Left cardiac atrium (tissue), 4 donors: Measurements from ENCODE around the gene SLC22A23. TPM values are rescaled to one million over a fixed set of nuclear protein-coding genes. Genes with fewer than 3 reads are reported as not detected.

Experiments
- ATAC-seq, 2 donors: fragments of 200-7000 bp; cut with Tn5 transposase; one replicate each; pipeline ENCODE4 v1.9.1; 2020; ENCODE audit warnings: mild to moderate bottlenecking in 2 of 2, moderate library complexity in 2 of 2
- DNase-seq: peaks from one replicate; pipeline ENCODE4 v3.0.0-alpha.2; 2020
- intact Hi-C, 2 donors: fragments of 100-400 bp; cut with DNase I; formaldehyde crosslinking; loops; one replicate each; pipeline versions ENCODE4 v1.14.1 to v1.15.1; 2022 to 2023
- total RNA-seq, 2 donors: library from RNA; stranded (reverse); fragmentation: NEBNext Ultra II Directional; extraction: Animal tissue kit (Norgen Biotek cat#: 25700); gene quantifications; one replicate each; pipeline ENCODE4 v1.2.1, GENCODE V29; 2021
- donor health status: DM: no; HTN: yes; CAD: no.
- donor health status: DM: no; HTN: yes; CAD: no; lungs with severe emphysema.
- donor health status: DM: yes; HTN: yes; CAD: no.
- donor health status: Dilated cardiomyopathy.

Gene SLC22A23
- total RNA-seq, 2 donors from 2014 or later: 4.3 to 5.5 TPM

DNA sequence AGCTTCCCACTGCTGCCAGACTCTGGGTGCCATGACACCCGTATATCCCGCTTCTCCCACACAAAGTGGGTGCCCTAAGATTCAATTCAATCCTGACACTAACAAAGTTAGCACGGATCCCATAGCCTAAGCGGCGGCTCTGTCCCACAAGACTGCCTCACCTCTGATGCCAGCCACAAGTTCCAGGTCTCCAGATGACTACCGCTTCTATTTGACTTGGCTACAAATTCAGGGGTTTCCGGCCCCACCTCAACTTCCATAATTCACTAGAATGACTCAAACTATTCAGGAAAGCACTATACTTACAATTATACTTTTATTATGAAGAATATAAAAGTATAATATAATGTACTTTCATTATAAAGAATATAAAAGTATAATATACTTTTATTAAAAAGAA, 24.8 kb upstream of the SLC22A23 start:
- ATAC-seq (no peak), DNase-seq (no peak)
- intact Hi-C loops: no loop called here

DNA sequence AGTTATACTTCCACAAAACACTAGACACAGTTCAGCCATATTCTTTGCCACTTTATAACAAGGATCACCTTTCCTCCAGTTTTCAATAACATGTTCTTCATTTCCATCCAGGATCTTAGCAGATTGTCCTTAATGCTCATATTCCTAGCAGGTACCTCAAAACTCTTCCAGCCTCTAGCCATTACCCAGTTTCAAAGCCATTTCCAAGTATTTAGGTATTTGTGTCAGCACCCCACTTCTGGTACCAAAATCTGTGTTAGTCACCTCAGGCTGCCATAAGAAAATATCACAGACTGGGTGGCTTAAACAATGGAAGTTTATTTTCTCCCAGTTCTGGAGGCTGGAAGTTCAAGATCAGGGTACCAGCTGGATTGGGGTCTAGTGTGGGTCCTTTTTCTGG, 23.2 kb upstream of the SLC22A23 start:
- intact Hi-C loops: no loop called here
- DNase-seq: no peak
- ATAC-seq: no peak

DNA sequence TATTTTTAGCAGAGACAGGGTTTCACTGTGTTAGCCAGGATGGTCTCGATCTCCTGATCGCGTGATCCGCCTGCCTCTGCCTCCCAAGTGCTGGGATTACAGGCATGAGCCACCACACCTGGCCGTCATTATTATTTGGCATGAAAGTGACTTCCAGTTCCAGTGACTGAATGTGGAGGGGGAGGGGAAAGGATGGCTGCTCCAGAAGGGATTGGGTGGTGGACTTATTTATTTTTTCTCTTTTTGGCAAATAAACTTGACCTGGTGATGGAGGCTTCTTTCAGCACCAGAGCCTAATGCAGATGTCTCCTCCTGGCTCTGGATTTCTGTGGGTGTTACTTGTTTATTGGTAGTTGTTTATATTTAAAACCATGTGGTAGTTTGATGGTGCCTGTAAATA, 16.9 kb upstream of the SLC22A23 start:
- intact Hi-C loops: no loop called here
- no peak for DNase-seq
- ATAC-seq: no peak

DNA sequence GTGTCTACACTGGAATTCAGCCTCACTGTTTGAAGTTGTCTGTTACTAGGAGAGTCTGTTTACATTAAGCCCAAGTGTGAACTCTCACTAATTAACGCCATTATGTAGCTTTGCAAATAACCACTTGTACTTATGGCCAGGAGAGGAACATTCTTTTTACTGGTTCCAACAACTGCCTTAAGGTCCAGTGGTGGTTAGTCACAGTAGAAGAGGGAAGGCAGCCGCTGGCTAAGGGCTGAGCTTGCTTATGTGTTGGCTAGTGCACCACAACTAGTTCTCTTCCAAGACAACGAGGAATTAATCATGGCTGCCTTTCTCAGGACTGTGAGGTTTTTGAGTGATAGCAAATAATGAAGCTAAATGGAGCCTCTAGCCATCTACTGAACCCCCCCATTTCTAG, 14.9 kb upstream of the SLC22A23 start:
- ATAC-seq (peak in 1 of 2 donors; percentile 32), DNase-seq (no peak)
- intact Hi-C loops: no loop called here

DNA sequence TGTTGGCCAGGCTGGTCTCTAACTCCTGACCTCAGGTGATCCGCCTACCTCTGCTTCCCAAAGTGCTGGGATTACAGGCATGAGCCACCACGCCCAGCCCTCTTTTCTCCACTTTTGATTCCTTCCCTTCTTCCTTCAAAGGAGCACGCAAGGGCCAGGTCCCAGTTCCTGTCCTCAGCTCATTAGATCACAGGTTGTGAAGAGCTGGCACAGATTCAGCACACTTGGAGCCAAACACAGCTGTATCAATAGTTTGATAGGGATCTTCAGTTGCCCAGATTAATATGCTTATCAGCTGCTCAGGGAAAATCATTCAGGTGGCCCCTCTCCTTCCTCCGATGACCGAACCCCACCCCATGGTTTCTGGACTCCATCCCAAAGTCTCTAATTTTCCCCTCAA, 14.4 kb upstream of the SLC22A23 start:
- no peak for ATAC-seq
- no peak for DNase-seq
- intact Hi-C loops: no loop called here

DNA sequence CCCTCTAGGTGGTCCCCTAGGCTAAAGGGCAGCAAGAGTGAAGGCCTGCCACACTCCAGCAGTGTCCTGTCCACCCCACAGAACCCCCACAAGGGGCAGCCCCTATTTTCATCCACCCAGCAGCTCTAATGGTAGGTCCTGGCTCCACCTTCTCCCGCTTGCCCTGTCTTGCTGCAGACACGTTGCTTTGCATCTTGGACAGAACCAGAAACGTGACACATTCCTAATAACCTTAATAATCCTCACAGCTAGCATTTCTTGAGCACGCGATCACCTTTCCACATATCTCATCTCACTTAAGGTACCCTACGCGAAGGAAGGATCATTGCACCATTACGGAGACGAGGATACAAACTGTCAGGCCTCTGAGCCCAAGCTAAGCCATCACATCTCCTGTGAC, 11.7 kb upstream of the SLC22A23 start:
- intact Hi-C loops: no loop called here
- no peak for DNase-seq
- ATAC-seq: no peak

DNA sequence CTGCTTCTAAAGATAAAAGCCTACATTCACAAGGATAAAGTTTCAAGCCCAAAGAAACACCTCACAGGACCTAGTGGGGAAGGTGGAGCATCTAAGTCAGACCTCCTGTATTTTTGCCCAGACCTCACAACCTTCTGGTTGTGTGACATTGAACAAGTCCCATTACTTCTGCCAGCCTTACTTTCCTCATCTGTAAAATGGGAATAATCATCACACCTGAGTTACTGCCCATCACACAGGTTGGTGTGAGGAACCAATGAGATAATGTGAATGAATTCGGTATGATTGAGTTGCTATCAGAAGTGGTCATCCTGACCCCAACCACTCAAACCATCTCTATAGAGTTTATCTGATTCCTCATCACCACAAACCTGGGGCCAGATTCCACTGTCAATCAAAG, 11.1 kb upstream of the SLC22A23 start:
- DNase-seq: no peak
- intact Hi-C loops: no loop called here
- no peak for ATAC-seq

DNA sequence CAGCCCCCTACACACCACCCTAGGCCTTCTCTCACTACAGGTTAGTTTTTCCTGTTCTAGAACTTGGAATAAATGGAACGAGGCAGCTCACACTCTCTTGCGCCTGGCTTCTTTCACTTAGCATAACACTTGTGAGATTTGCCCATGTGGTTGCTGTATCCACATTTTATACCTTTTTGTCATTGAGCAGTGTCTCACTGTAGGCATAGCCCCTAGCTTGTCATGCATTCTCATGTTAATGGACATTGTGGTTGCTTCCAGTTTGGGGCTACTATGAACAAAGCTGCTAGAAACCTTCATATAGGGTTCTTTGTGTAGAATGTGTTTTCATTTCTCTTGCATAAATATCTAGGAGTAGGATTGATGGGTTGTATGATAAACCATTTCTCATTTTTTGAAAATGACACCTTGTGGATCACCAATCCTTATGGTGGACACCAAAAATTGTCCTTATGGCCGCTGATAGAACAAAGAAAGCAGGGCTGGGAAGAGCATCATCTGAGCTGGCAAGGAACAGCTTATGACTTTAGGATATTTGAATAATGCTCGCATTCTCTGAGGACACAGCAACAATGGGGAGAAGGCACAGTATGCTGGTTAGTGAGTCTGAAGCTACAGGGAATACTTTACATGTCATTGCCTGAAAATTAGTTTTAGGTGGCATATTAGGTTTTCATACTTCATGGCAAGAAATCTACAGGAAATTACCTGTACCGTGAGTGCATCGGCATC, 9.8 kb upstream of the SLC22A23 start:
- ATAC-seq (no peak), DNase-seq (no peak)
- intact Hi-C loops: no loop called here

DNA sequence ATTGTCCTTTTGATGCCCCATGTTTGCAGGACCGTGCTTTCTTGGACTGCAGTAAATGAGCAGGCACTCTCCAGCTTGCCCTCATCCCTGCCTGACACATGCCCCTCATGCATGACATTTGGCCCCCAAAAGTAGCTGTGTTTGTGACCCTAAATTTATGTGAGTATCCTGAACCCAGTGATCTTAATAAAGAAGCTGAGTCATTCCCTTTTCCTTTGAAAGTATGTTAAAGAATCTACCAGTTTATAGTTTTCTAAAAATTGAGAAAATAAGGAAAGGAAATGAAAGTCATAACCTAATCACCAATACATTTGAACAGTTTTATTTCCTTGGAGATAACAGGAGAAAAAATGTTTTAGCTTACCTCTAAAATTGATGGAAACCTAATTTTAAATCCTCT, 3.4 kb upstream of the SLC22A23 start:
- no peak for DNase-seq
- no peak for ATAC-seq
- intact Hi-C loops: no loop called here

DNA sequence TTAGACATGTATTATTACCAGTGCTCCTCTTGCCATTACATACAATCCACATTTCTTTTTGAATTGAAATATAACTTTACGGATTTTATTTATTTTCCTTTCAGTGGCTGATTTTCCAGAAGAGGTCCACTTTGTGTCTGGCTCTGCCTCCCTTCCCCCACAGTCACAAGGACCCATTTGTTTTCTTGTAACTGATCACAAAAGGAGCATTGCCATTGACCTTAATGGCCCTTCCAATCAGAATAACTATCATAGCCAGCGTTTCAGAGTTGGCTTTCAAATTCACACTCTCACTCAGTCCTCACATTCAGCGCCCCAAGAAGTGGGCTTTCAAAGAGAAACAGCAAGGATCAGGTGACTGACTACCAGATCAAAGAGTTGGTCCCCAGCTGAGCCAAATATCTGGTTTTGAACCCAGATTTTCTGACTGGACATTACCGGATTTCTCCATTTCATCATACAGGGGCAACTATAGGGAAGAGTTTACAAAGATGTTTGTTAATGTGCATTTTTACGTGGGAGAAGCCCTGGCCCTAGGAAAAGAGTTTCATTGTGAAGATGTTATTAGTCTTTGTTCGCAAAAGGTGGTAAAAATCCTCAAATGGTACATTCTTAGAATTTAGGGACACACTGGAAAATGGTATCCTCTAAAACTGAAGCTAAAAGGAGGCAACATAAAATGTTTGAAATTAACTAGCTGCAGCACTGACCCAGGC, 2.0 kb upstream of the SLC22A23 start:
- DNase-seq: no peak
- intact Hi-C loops: loop anchor here in 1 of 2 donors (10.0 kb wide), 2 partner anchors 164 to 276 kb away; no protein-coding TSS in a partner anchor
- no peak for ATAC-seq

DNA sequence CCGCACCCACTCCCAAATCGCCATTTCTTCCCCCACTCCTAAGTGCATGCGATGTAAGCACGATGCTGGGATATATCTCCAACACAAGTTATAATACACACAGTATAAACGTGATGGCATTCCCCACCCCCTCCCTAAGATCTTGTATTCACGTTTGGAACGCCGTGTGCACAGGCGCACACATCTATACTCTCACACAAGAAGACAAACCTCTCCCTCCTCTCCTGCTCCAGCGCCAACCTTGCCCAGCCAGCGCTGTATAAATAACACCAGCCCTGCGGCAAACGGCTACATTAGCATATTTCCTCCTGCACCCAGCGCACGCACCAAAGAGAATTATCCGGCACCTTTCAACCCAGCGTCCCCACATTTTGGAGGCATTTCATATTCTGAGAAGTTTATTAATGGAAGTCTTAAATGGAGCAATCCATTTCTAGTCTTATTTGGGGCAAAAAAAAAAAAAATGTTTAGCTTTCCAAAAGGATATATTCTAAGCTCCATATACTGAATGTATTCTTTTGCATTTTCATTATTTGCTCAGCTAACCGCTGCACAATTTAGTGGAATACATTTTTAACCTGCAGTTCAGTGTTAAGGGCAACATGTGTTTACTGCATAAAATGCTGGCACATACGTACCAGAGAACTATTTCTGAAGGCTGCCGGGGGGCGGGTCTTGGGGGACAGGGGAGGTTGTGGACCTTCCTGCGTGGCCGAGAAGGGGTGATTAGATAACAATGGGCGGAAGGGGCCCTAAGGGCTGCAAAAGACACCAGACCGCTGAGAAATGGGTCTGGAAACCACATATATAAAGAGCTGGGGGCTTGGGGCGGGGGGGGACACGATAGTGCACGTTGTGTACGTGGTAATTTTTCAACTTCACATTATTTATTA, 1.1 kb upstream of the SLC22A23 start:
- intact Hi-C loops: loop anchor here in 1 of 2 donors (10.0 kb wide), 2 partner anchors 163 to 277 kb away; no protein-coding TSS in a partner anchor
- no peak for DNase-seq

DNA sequence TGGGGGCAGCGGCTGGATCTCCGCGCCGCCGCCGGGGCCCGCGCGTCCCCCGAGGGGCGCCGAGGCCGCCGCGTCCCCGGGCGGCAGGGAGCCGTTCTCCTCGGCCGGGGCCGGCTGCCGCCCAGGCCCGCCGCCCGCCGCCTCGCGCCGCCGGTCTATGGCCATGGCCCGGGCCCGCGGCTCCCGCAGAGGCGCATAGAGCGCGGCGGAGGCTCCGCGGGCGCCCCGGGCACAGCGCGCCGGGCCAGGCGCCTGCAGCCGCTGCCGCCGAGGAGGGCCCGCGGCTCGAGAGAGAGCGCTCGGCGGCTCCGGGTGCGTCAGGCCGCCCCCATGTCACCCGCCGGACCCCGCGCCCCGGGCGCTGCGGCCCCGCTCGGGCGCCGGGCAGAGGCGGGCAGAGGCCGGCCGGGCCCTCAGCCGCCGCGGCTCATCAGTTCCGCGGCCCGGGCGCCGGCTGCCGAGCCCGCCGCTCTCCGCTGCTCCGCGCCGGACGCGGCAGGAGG, 404 bp downstream of the SLC22A23 start:
- DNase-seq (no peak), ATAC-seq (no peak)
- intact Hi-C loops: loop anchor here in 1 of 2 donors (10.0 kb wide), 2 partner anchors 162 to 278 kb away; no protein-coding TSS in a partner anchor

More for the DNA sequence above, 1.1 kb upstream of the SLC22A23 start:
- peak; percentile 36 to 64 for ATAC-seq

DNA sequence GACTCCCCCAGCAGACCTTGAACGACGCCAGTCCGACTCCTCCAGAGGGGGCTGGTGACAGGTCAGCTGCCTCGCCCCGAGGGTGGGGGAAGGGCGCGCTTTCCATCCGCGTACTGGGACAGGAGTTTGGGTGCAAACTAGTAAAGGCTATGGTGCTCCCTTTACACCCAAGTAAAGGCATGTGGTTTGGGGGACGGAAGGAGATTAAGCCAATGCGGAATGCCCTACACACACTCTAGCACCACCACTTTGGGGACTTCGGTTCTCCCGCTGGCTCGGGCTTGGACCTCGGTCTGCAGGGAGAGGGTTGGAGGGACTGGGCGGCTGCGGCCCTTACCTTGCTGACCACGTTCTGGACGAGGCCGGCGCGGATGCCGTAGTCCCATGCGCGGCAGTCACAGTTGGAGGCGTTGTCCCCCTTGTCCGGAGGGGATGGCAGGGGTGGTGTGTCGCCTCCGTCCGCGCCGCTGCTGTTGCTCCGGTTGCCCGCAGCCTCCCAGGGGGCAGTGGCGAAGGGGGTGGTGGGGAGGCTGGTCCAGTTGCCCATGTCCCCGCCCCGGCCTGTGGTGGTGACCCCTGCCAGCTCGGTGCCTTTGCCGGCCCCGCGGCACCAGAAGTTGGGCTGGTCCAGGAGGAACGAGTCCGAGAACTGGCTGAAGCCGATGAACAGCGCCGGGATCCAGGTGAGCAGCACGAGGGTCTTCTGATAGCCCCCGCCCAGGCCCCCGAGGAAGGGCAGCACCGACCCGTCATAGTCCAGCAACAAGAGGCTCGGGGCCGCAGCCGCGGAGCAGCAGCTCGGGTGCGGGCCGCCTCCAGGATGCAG, 1.1 kb downstream of the SLC22A23 start:
- intact Hi-C loops: loop anchor here in 1 of 2 donors (10.0 kb wide), 2 partner anchors 161 to 279 kb away; no protein-coding TSS in a partner anchor
- ATAC-seq: peak in 1 of 2 donors; percentile 4
- DNase-seq: peak; percentile 37

DNA sequence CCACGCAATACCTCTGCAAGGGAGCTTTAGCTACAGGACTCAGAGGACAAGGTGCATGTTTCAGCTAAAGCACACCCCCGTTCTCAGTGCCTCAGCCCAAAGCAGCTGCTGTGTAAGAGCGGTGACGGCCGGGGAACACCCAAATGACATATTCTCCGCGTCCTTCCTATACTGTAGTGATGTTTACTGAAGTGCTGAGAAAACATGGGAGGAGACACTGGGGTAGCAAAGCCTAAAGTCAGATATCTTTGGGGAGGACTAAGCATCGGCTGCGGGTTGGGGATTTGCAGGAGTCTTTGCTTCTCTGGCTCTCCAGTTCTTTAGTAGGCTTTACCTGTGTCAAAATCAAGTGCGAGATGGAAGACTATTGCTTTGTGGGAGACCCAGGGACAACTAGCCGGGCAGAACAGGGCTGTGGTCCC, 1.7 kb downstream of the SLC22A23 start:
- intact Hi-C loops: loop anchor here in 1 of 2 donors (10.0 kb wide), 2 partner anchors 160 to 280 kb away; no protein-coding TSS in a partner anchor
- no peak for ATAC-seq
- no peak for DNase-seq

DNA sequence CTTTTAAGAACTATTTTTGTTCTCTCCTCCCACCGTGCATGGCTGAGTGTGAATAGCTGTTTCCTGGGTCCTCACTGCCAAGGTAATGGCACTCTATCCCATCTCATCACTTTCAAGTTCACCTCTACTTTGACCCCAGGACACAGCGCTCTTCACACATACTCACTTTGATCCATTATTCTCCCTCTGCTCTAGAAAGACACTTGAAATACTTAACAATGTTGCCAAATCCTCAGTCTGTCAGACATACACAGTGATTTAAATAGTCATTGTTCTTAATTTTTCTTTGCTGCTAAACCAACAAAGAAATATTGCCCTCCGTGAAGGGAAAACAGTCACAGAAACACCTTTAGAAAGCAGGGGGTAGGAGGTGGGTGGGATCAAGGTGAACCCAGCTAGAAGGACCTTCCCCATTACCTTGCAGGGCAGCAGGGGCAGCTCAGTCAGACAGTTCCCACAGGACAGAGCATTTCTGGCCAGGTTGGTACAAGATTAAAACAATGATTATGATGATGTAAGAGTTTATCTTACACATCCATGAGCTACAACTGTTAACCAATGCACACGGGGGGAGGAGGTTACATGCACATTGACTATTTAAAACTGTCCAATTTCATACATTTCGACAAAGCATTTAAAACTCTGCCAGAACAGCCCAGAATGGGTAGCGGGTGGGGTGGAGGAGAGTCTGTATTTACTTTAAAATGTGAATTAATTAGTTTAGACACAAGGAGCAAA, 2.4 kb downstream of the SLC22A23 start:
- intact Hi-C loops: loop anchor here in 1 of 2 donors (10.0 kb wide), 2 partner anchors 160 to 280 kb away; no protein-coding TSS in a partner anchor
- ATAC-seq (no peak), DNase-seq (no peak)

DNA sequence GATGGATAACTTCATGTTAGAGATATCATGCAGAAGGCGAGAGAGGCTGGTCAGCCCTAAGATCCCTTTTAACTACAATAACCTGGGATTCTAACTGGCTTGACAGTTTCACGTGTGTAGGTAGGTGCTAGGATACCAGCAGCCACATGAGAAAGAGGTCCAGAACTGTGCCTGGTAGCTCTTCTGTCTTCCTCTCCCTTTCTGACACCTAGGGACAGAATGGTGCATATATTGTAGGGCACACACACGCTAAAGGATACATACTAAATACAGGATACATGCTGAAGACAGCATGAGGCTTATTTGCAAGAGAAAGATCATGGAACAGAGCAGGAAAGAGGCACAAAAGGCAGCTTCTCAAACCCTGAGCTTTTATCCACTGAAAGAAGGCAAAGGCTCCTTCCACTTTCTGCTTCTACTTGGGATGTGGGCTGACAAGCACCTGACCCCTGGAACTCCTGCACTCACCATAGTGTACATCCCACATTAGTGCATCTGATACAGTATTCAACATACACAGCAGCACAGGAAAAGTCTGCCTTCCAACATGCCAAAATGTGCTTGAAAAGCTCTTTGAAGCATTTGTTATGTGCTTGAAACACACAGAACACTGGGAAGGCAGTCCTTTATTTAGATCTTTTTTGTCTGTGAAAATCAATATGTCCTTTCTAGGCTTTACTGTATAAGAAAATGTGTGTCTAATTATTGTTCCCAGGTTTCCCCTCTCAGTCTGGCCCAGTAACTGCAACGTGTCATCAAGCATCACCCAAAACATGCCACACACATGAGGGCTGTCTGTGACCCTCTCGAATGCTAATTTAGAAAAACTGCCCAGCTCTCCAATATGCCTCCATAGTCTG, 3.2 kb downstream of the SLC22A23 start:
- DNase-seq: no peak
- no peak for ATAC-seq
- intact Hi-C loops: loop anchor here in 1 of 2 donors (10.0 kb wide), 2 partner anchors 159 to 281 kb away; no protein-coding TSS in a partner anchor
